NB4 (cell line): Measurements from ENCODE around the gene SLC1A4.
A peak's percentile ranks its signal among the peaks of the same experiment; 100 is the strongest.

Source experiments
- DNase-seq: peaks from one replicate; pipeline ENCODE4 v3.0.0; 2010; ENCODE audit warnings: low read depth
- H3K4me3 ChIP-seq: one replicate; pipeline ENCODE4 v1.5.1; 2011; ENCODE audit warnings: mild to moderate bottlenecking, low read depth, low read length, moderate library complexity
- CTCF ChIP-seq: IDR thresholded peaks from one replicate; pipeline ENCODE4 v1.5.1; 2012; ENCODE audit warnings: low read depth, low read length
- MAX ChIP-seq: IDR thresholded peaks from 2 replicates; pipeline ENCODE4 v1.6.1; 2011; ENCODE audit warnings: low read depth, low read length
- MYC ChIP-seq: IDR thresholded peaks from 2 replicates; pipeline ENCODE4 v1.6.1; 2011; ENCODE audit warnings: low read depth, low read length
- POLR2A ChIP-seq: IDR thresholded peaks from 2 replicates; pipeline ENCODE4 v1.6.1; 2011; ENCODE audit warnings: mild to moderate bottlenecking; ENCODE audit not compliant: insufficient read length; ENCODE audit errors: extremely low read depth

SLC1A4 gene

GRCh38 chr2:65026154-65026553, 37.0 kb downstream of the SLC1A4 start:
- no peak overlapping the region for H3K4me3 ChIP-seq
- no peak for DNase-seq

GRCh38 chr2:65026704-65027464, 37.7 kb downstream of the SLC1A4 start:
- no peak for TF ChIP-seq MAX
- no peak for TF ChIP-seq MYC
- TF ChIP-seq CTCF: no peak
- no peak for TF ChIP-seq POLR2A
- DNase-seq: no peak
- no peak overlapping the region for H3K4me3 ChIP-seq

More at GRCh38 chr2:65026154-65026553, 37.0 kb downstream of the SLC1A4 start:
- TF ChIP-seq MYC: no peak
- no peak for TF ChIP-seq MAX
- TF ChIP-seq CTCF: no peak
- TF ChIP-seq POLR2A: no peak

GRCh38 chr2:65027616-65028244, 38.5 kb downstream of the SLC1A4 start:
- TF ChIP-seq CTCF (no peak), MYC (no peak), POLR2A (no peak), MAX (no peak)
- H3K4me3 ChIP-seq: no peak overlapping the region
- DNase-seq: no peak

GRCh38 chr2:65030476-65031332, 41.5 kb downstream of the SLC1A4 start:
- no peak for DNase-seq
- H3K4me3 ChIP-seq: no peak overlapping the region
- TF ChIP-seq POLR2A (no peak), CTCF (no peak), MAX (no peak), MYC (no peak)

GRCh38 chr2:65031341-65032018, 42.3 kb downstream of the SLC1A4 start:
- DNase-seq: peak; percentile 88
- TF ChIP-seq POLR2A (no peak), MAX (no peak), CTCF (no peak), MYC (no peak)
- peak overlapping the region; percentile 23 for H3K4me3 ChIP-seq
